Heart left ventricle (tissue), 16 donors: ENCODE data around the gene DTX1. TPM values are rescaled to one million over a fixed set of nuclear protein-coding genes. Genes with fewer than 3 reads are reported as not detected.

Experiments
- ATAC-seq, 4 donors: fragments of 200-7000 bp; cut with Tn5 transposase; one replicate each; pipeline ENCODE4 v1.9.1; 2020 to 2022; ENCODE audit warnings: moderate library complexity in 4 of 4, mild to moderate bottlenecking in 3 of 4, moderate number of reproducible peaks in 1 of 4
- DNase-seq, 5 donors: peaks; one replicate each; pipeline ENCODE4 v3.0.0-alpha.2; 2020
- H3K27ac ChIP-seq, 12 donors: fragments of 200-600 bp; sonication (generic) in 4 of 12; one replicate each; pipeline versions ENCODE4 v1.5.0 to v1.8.0; 2016 to 2022; ENCODE audit warnings: mild to moderate bottlenecking in 2 of 12
- H3K27me3 ChIP-seq, 9 donors: fragments of 200-600 bp; sonication (generic) in 2 of 9; one replicate each; pipeline versions ENCODE4 v1.5.1 to v1.8.0; 2016 to 2022; ENCODE audit warnings: mild to moderate bottlenecking in 3 of 9
- H3K36me3 ChIP-seq, 9 donors: fragments of 200-600 bp; sonication (generic) in 2 of 9; one replicate each; pipeline versions ENCODE4 v1.5.0 to v1.8.0; 2018 to 2022; ENCODE audit warnings: mild to moderate bottlenecking in 2 of 9
- H3K4me1 ChIP-seq, 12 donors: fragments of 200-600 bp; sonication (generic) in 4 of 12; one replicate each; pipeline versions ENCODE4 v1.5.0 to v1.8.0; 2016 to 2022; ENCODE audit warnings: mild to moderate bottlenecking in 3 of 12
- H3K4me3 ChIP-seq, 12 donors: fragments of 200-600 bp; sonication (generic) in 4 of 12; one replicate each; pipeline versions ENCODE4 v1.5.0 to v1.8.0; 2017 to 2022; ENCODE audit warnings: mild to moderate bottlenecking in 9 of 12, moderate library complexity in 4 of 12
- H3K9me3 ChIP-seq, 12 donors: fragments of 200-600 bp; sonication (generic) in 4 of 12; one replicate each; pipeline versions ENCODE4 v1.5.0 to v1.8.0; 2016 to 2022; ENCODE audit warnings: mild to moderate bottlenecking in 1 of 12
- CTCF ChIP-seq, 12 donors: fragments of 200-600 bp; sonication (generic) in 4 of 12; IDR thresholded peaks; one replicate each; pipeline versions ENCODE4 v1.5.0 to v1.8.0; 2018 to 2022; ENCODE audit warnings: antibody characterized with exemption in 12 of 12, mild to moderate bottlenecking in 5 of 12
- POLR2A ChIP-seq, 2 donors: fragments of 450-650 bp; IDR thresholded peaks; one replicate each; pipeline ENCODE4 v1.6.1; 2017; ENCODE audit warnings: antibody characterized with exemption in 2 of 2, mild to moderate bottlenecking in 2 of 2, moderate library complexity in 2 of 2
- WGBS, 4 donors: extraction: QIAGEN DNeasy Blood & Tissue Kit in 2 of 4; methylation state at CpG; one replicate each; pipeline versions ENCODE4 v1.1.5 to v1.1.7; 2013 to 2018; 5-methylcytosine and 5-hydroxymethylcytosine counted together
- intact Hi-C, 10 donors: fragments of 100-400 bp; cut with DNase I; formaldehyde crosslinking; loops; one replicate each; pipeline versions ENCODE4 v1.11.1 to v1.14.2; 2022
- polyA plus RNA-seq, 2 donors: library from polyadenylated mRNA; stranded (reverse); fragments of 200-250 nt; gene quantifications; one replicate each; pipeline ENCODE4 v1.2.3, GENCODE V29; 2013
- total RNA-seq, 9 donors: library from RNA; depleted of rRNA in 2 of 9; stranded (reverse); fragments of >200 nt in 2 of 9; fragmentation: NEBNext Ultra II Directional in 3 of 9; extraction: Animal tissue kit (Norgen Biotek cat#: 25700) in 3 of 9; gene quantifications; one replicate each; pipeline versions ENCODE4 v1.1.0 to v1.2.4, GENCODE V29; 2016 to 2023
- donor health status: ischemic (EF 13 %, LVEDD 7.1; RV severe dilation, severe dysfunction).
- donor health status: healthy with polysubstance abuse.
- donor health status: DM: no; HTN: yes; CAD: no.
- donor health status: DM: no; HTN: no; CAD: no.
- donor health status: ischemic (EF 25% LVEDD 6.9; RV normal size, moderate dysfunction).
- donor health status: ischemic (EF 25% LVEDD 5.7; RV mildly dilated, moderate dysfunction).
- donor health status: healthy.
- donor health status: DM: yes; HTN: yes; CAD: no.
- donor health status: ischemic (EF 35%, LVEDD 5.7; RV mildly dilated, moderate dysfunction).
- donor health status: nonischemic (EF 11% LVEDD 7.7; RV severe dilation, severe dysfunction).
- donor health status: DM: yes; HTN: yes; CAD: no.
- donor health status: PGD.
- donor health status: ischemic (EF 29% LVEDD 5.4; RV normal size, mild dysfunction).
- donor health status: nonischemic (EF 23%, LVEDD 6.1; RV moderate dilation, normal function).

Gene DTX1
- total and polyA plus RNA-seq, 11 donors = 0.50 to 3.2 (median 1.8) TPM

- Histone ChIP-seq H3K4me3 (no peak overlapping the region), H3K9me3 (no peaks in the 10 kb centered on the region), H3K27ac (no peak overlapping the region), H3K4me1 (peaks cover 0 to 11% (median 0%) of the 10 kb centered on the region in 12 donors), H3K36me3 (no peaks in the 10 kb centered on the region), H3K27me3 (peaks cover 13 to 63% (median 31%) of the 10 kb centered on the region in 9 donors)
- intact Hi-C loops = no loop called here
- TF ChIP-seq CTCF (IDR thresholded peaks at IDR 0.05) = no peak
- no peak for TF ChIP-seq POLR2A (IDR thresholded peaks at IDR 0.05)
- WGBS, 4 donors = 53 to 70% (median 63%) methylated on average over 6 of the region's 6 CpGs
- ATAC-seq (no peak), DNase-seq (no peak)
Observed at GRCh38 chr12:113134521-113134951, 78.0 kb downstream of the DTX1 start.

- ATAC-seq (peak in 2 of 4 donors; percentile 24 to 26), DNase-seq (peak in 1 of 5 donors; percentile 13)
- peak within 1 kb of the TSS in 1 of 12 donors; percentile 8 for H3K4me3 ChIP-seq
- intact Hi-C loops = no loop called here
- no peaks in the 10 kb centered on the region for H3K36me3 ChIP-seq
- no peak within 1 kb of the TSS for H3K27ac ChIP-seq
- peaks cover 13 to 60% (median 29%) of the 10 kb centered on the region in 9 donors for H3K27me3 ChIP-seq
- peaks cover 0 to 11% (median 0%) of the 10 kb centered on the region in 12 donors for H3K4me1 ChIP-seq
- TF ChIP-seq CTCF (IDR thresholded peaks at IDR 0.05) (peak in 9 of 12 donors; percentile 8 to 42 (median 28)), POLR2A (IDR thresholded peaks at IDR 0.05) (no peak)
- 4 to 5% (median 4%) methylated on average over 31 to 68 of the region's 68 CpGs for WGBS, 4 donors
- H3K9me3 ChIP-seq = no peaks in the 10 kb centered on the region
Observed at GRCh38 chr12:113135178-113136127, 78.9 kb downstream of the DTX1 start, which contains the start of gene RASAL1. Gene RASAL1, minus strand, starts transcription at chr12:113135761. Its CDS starts 299 bp downstream, at chr12:113135462.

GRCh38 chr12:113136128-113136989 lies 79.8 kb downstream of the DTX1 start:
- Histone ChIP-seq H3K36me3 (no peaks in the 10 kb centered on the region), H3K9me3 (no peaks in the 10 kb centered on the region), H3K4me1 (peaks cover 0 to 11% (median 0%) of the 10 kb centered on the region in 12 donors), H3K4me3 (no peak overlapping the region), H3K27me3 (peaks cover 13 to 60% (median 26%) of the 10 kb centered on the region in 9 donors), H3K27ac (no peak overlapping the region)
- 30 to 35% (median 34%) methylated on average over 18 to 21 of the region's 21 CpGs for WGBS, 4 donors
- no peak for ATAC-seq
- no peak for TF ChIP-seq CTCF (IDR thresholded peaks at IDR 0.05)
- TF ChIP-seq POLR2A (IDR thresholded peaks at IDR 0.05) = no peak
- intact Hi-C loops = no loop called here
- peak in 1 of 5 donors; percentile 1 for DNase-seq
